NCI-H1048 (cell line): Measurements from ENCODE around the gene ACTN4.

Source experiments
- DNase-seq: peaks from one replicate; lab custom pipeline; 2025; lab: John Stamatoyannopoulos, UW

ACTN4 gene

GRCh38 chr19:38661136-38661535 is 13.7 kb downstream of the ACTN4 start:
- no peak for DNase-seq

- DNase-seq = no peak
Observed at GRCh38 chr19:38661996-38662395, 14.5 kb downstream of the ACTN4 start.

- DNase-seq = no peak
Observed at GRCh38 chr19:38662537-38663155, 15.2 kb downstream of the ACTN4 start.

- DNase-seq = no peak
Observed at GRCh38 chr19:38663156-38663651, 15.8 kb downstream of the ACTN4 start.

- no peak for DNase-seq
Observed at GRCh38 chr19:38663957-38664502, 16.6 kb downstream of the ACTN4 start.

- no peak for DNase-seq
Observed at GRCh38 chr19:38664503-38665211, 17.2 kb downstream of the ACTN4 start.

- no peak for DNase-seq
Observed at GRCh38 chr19:38665219-38665931, 17.9 kb downstream of the ACTN4 start.

- no peak for DNase-seq
Observed at GRCh38 chr19:38665950-38666662, 18.7 kb downstream of the ACTN4 start.

GRCh38 chr19:38666663-38667511 is 19.4 kb downstream of the ACTN4 start:
- peak; percentile 17 for DNase-seq

GRCh38 chr19:38667661-38668171 is 20.3 kb downstream of the ACTN4 start:
- DNase-seq = no peak

- no peak for DNase-seq
Observed at GRCh38 chr19:38669552-38669951, 22.1 kb downstream of the ACTN4 start.

GRCh38 chr19:38670921-38671398 is 23.5 kb downstream of the ACTN4 start:
- DNase-seq = no peak

- no peak for DNase-seq
Observed at GRCh38 chr19:38671654-38672053, 24.2 kb downstream of the ACTN4 start.

- no peak for DNase-seq
Observed at GRCh38 chr19:38673030-38673429, 25.6 kb downstream of the ACTN4 start.

GRCh38 chr19:38674388-38675171 is 27.1 kb downstream of the ACTN4 start:
- no peak for DNase-seq

GRCh38 chr19:38675611-38676010 is 28.2 kb downstream of the ACTN4 start:
- DNase-seq = no peak

- no peak for DNase-seq
Observed at GRCh38 chr19:38676023-38676877, 28.8 kb downstream of the ACTN4 start.

GRCh38 chr19:38676878-38677646 is 29.6 kb downstream of the ACTN4 start:
- no peak for DNase-seq
